Kidney (tissue), 14 donors: ENCODE measurements around the gene TSC22D1. TPM values are rescaled to one million over a fixed set of nuclear protein-coding genes. Genes with fewer than 3 reads are reported as not detected.

Source experiments
- DNase-seq, 5 donors: peaks; one replicate each; pipeline ENCODE4 v3.0.0-alpha.2; 2013 to 2020
- FAIRE-seq: peaks from 2 replicates; lab custom pipeline; 2012; peaks lifted over from hg19 to GRCh38; lab: Jason Lieb, UNC
- H3K27ac ChIP-seq, 2 donors: one replicate each; pipeline ENCODE4 v1.7.0; 2013; ENCODE audit warnings: low read depth in 2 of 2, low read length in 2 of 2, inconsistent platforms in 1 of 2
- H3K27me3 ChIP-seq: one replicate; pipeline ENCODE4 v1.7.1; 2013; ENCODE audit warnings: low read length, inconsistent platforms; ENCODE audit not compliant: control insufficient read depth, insufficient read depth
- H3K36me3 ChIP-seq, 3 donors: one replicate each; pipeline versions ENCODE4 v1.7.0 to v1.7.1; 2013; ENCODE audit warnings: low read length in 3 of 3, control low read depth in 1 of 3, inconsistent platforms in 1 of 3; ENCODE audit not compliant: insufficient read depth in 3 of 3, control insufficient read depth in 2 of 3
- H3K4me1 ChIP-seq, 3 donors: one replicate each; pipeline versions ENCODE4 v1.7.0 to v1.7.1; 2013; ENCODE audit warnings: low read length in 3 of 3, inconsistent platforms in 1 of 3, low read depth in 1 of 3; ENCODE audit not compliant: control insufficient read depth in 2 of 3, insufficient read depth in 2 of 3
- H3K4me3 ChIP-seq, 3 donors: one replicate each; pipeline versions ENCODE4 v1.7.0 to v1.8.1; 2013; ENCODE audit warnings: low read length in 3 of 3, control low read depth in 1 of 3, inconsistent platforms in 1 of 3
- H3K9ac ChIP-seq, 3 donors: one replicate each; pipeline versions ENCODE4 v1.7.0 to v1.7.1; 2013; ENCODE audit warnings: low read length in 3 of 3, control low read depth in 1 of 3, inconsistent platforms in 1 of 3
- H3K9me3 ChIP-seq, 3 donors: one replicate each; pipeline versions ENCODE4 v1.7.0 to v1.7.1; 2013; ENCODE audit warnings: low read length in 3 of 3, control low read depth in 1 of 3, inconsistent platforms in 1 of 3; ENCODE audit not compliant: control insufficient read depth in 2 of 3, insufficient read depth in 1 of 3
- CTCF ChIP-seq: IDR thresholded peaks from 3 replicates; pipeline ENCODE4 v1.5.1; 2012; ENCODE audit warnings: mild to moderate bottlenecking, moderate library complexity, borderline replicate concordance; ENCODE audit not compliant: insufficient read depth; ENCODE audit errors: extremely low read depth
- intact Hi-C: fragments of 100-400 bp; cut with DNase I; formaldehyde crosslinking; loops from one replicate; pipeline ENCODE4 v1.11.1; 2022
- polyA plus RNA-seq: library from polyadenylated mRNA; stranded (reverse); fragments of 350-450 nt; fragmentation: Illumina TruSeq; extraction: RNeasy Lipid Tissue Mini Kit (QIAGEN cat#74804); gene quantifications from one replicate; pipeline ENCODE4 v1.2.3, GENCODE V29; 2014; ENCODE audit warnings: low read depth, low replicate concordance; ENCODE audit not compliant: insufficient read depth
- total RNA-seq: library from RNA; stranded (reverse); fragmentation: NEBNext Ultra II Directional; extraction: Animal tissue kit (Norgen Biotek cat#: 25700); gene quantifications from one replicate; pipeline ENCODE4 v1.2.1, GENCODE V29; 2021
- donor health status: control.
- donor health status: control.
- donor health status: control.
- donor health status: control.
- donor health status: control.
- donor health status: DM: yes; HTN: yes; CAD: no.
- donor health status: Normal renal cell carcinoma (clear cell type).

The TSC22D1 gene
- total and polyA plus RNA-seq, 2 donors from 2014 or later: 163 to 349 TPM

- TF ChIP-seq CTCF: no peak
- Histone ChIP-seq H3K4me1 (peaks cover 0 to 3% (median 0%) of the 10 kb centered on the region in 3 donors), H3K36me3 (no peaks in the 10 kb centered on the region), H3K27me3 (no peaks in the 10 kb centered on the region), H3K9ac (no peak overlapping the region), H3K9me3 (no peaks in the 10 kb centered on the region), H3K4me3 (no peak overlapping the region), H3K27ac (no peak overlapping the region)
- intact Hi-C loops: no loop called here
- FAIRE-seq (no peak), DNase-seq (no peak)
Observed at GRCh38 chr13:44406617-44407016, 169.5 kb downstream of the TSC22D1 start.

- FAIRE-seq: no peak
- Histone ChIP-seq H3K27me3 (no peaks in the 10 kb centered on the region), H3K9me3 (no peaks in the 10 kb centered on the region), H3K4me3 (no peak overlapping the region), H3K27ac (no peak overlapping the region), H3K36me3 (no peaks in the 10 kb centered on the region), H3K9ac (no peak overlapping the region), H3K4me1 (peaks cover 0 to 3% (median 0%) of the 10 kb centered on the region in 3 donors)
- intact Hi-C loops: no loop called here
- no peak for TF ChIP-seq CTCF
- peak in 4 of 5 donors; percentile 38 to 69 (median 48) for DNase-seq
Observed at GRCh38 chr13:44404261-44405132, 171.6 kb downstream of the TSC22D1 start.

GRCh38 chr13:44403461-44404056 is 172.6 kb downstream of the TSC22D1 start:
- Histone ChIP-seq H3K27ac (no peak overlapping the region), H3K36me3 (no peaks in the 10 kb centered on the region), H3K4me1 (peaks cover 0 to 3% (median 0%) of the 10 kb centered on the region in 3 donors), H3K9ac (no peak overlapping the region), H3K4me3 (no peak overlapping the region), H3K9me3 (no peaks in the 10 kb centered on the region), H3K27me3 (no peaks in the 10 kb centered on the region)
- FAIRE-seq (no peak), DNase-seq (peak in 2 of 5 donors; percentile 64 to 67)
- TF ChIP-seq CTCF: no peak
- intact Hi-C loops: no loop called here
